GM12878 (cell line): Measurements from ENCODE around the gene TPI1. TPM values are rescaled to one million over a fixed set of nuclear protein-coding genes. Genes with fewer than 3 reads are reported as not detected.

Experiments
- ATF7 ChIP-seq: fragments of 450-650 bp; IDR thresholded peaks from 2 replicates; pipeline ENCODE4 v1.6.1; 2016; ENCODE audit warnings: low read depth, mild to moderate bottlenecking
- BMI1 ChIP-seq: fragments of 450-650 bp; IDR thresholded peaks from 2 replicates; pipeline ENCODE4 v1.6.1; 2016; ENCODE audit warnings: mild to moderate bottlenecking, moderate library complexity, borderline replicate concordance
- POLR2AphosphoS2 ChIP-seq: IDR thresholded peaks from 2 replicates; pipeline ENCODE4 v1.6.1; 2011; ENCODE audit warnings: low read depth, mild to moderate bottlenecking, low read length, improper control_type of control experiment, moderate library complexity
- polyA plus RNA-seq, 11 experiments: library from polyadenylated mRNA; depleted of rRNA in 4 of 11; unstranded in 6 of 11; stranded (reverse) in 5 of 11; fragments of >200 nt; fragmentation: Nextera tagmentation in 4 of 11; fragmentation: Illumina TruSeq in 1 of 11; extraction: Ambion mirVana in 4 of 11; extraction: Trizol in 1 of 11; gene quantifications; 1 replicate in 1 of 11; 2 replicates in 10 of 11; pipeline versions ENCODE4 v1.2.1 to v1.2.3, GENCODE V29; 2011 to 2016; ENCODE audit warnings: inconsistent platforms in 2 of 11, missing spikeins in 2 of 11, low read depth in 1 of 11
- total RNA-seq, 4 experiments: library from RNA; depleted of rRNA in 3 of 4; stranded (reverse); fragments of >200 nt in 3 of 4; fragmentation: Illumina TruSeq in 1 of 4; extraction: Trizol in 1 of 4; gene quantifications; 2 replicates each; pipeline versions ENCODE4 v1.2.1 to v1.2.3, GENCODE V29; 2013 to 2021
- TF ChIP-seq, protein P1 (sequence below): fragments of 450-650 bp; IDR thresholded peaks from 2 replicates; pipeline ENCODE4 v1.6.1; 2017; ENCODE audit warnings: mild to moderate bottlenecking, moderate library complexity
- TF ChIP-seq, protein P2 (sequence below): fragments of 450-650 bp; formaldehyde crosslinking; IDR thresholded peaks from 2 replicates; pipeline ENCODE4 v1.4.0; 2020; ENCODE audit warnings: mild to moderate bottlenecking, moderate library complexity
- TF ChIP-seq, protein P3 (sequence below): IDR thresholded peaks from 2 replicates; pipeline ENCODE4 v1.6.1; 2012; ENCODE audit warnings: low read depth, low read length, improper control_type of control experiment

TPI1 gene
- total and polyA plus RNA-seq, 10 of the 15 experiments (the other 5 are each of a cell fraction or from before 2014, with no cell fraction given), result 916 to 7,349 (median 1,677) TPM

DNA sequence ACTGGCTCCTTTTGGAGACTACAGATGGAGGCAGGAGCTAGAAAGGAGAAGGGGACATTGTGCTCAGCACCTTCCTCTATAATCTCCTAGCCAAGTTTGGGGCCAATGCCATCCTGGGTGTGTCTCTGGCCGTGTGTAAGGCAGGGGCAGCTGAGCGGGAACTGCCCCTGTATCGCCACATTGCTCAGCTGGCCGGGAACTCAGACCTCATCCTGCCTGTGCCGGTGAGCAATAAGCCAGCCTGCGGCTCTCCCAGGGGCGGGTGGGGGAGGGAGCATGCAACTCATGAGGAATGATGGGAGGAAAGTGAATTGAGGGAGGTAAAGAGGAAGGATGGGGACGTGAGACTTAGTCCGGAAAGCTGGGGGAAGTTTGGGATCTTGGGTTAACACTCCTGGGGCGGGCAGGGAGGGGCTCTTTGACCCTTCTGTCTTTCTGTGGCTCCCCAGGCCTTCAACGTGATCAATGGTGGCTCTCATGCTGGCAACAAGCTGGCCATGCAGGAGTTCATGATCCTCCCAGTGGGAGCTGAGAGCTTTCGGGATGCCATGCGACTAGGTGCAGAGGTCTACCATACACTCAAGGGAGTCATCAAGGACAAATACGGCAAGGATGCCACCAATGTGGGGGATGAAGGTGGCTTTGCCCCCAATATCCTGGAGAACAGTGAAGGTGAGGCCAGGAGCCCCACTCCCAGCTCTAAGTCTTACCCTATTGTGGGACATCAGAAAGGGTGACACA lies 50.3 kb downstream of the TPI1 start (continued):
- TF ChIP-seq, protein P1, sequence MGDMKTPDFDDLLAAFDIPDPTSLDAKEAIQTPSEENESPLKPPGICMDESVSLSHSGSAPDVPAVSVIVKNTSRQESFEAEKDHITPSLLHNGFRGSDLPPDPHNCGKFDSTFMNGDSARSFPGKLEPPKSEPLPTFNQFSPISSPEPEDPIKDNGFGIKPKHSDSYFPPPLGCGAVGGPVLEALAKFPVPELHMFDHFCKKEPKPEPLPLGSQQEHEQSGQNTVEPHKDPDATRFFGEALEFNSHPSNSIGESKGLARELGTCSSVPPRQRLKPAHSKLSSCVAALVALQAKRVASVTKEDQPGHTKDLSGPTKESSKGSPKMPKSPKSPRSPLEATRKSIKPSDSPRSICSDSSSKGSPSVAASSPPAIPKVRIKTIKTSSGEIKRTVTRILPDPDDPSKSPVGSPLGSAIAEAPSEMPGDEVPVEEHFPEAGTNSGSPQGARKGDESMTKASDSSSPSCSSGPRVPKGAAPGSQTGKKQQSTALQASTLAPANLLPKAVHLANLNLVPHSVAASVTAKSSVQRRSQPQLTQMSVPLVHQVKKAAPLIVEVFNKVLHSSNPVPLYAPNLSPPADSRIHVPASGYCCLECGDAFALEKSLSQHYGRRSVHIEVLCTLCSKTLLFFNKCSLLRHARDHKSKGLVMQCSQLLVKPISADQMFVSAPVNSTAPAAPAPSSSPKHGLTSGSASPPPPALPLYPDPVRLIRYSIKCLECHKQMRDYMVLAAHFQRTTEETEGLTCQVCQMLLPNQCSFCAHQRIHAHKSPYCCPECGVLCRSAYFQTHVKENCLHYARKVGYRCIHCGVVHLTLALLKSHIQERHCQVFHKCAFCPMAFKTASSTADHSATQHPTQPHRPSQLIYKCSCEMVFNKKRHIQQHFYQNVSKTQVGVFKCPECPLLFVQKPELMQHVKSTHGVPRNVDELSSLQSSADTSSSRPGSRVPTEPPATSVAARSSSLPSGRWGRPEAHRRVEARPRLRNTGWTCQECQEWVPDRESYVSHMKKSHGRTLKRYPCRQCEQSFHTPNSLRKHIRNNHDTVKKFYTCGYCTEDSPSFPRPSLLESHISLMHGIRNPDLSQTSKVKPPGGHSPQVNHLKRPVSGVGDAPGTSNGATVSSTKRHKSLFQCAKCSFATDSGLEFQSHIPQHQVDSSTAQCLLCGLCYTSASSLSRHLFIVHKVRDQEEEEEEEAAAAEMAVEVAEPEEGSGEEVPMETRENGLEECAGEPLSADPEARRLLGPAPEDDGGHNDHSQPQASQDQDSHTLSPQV, result no peak
- TF ChIP-seq, protein P2, sequence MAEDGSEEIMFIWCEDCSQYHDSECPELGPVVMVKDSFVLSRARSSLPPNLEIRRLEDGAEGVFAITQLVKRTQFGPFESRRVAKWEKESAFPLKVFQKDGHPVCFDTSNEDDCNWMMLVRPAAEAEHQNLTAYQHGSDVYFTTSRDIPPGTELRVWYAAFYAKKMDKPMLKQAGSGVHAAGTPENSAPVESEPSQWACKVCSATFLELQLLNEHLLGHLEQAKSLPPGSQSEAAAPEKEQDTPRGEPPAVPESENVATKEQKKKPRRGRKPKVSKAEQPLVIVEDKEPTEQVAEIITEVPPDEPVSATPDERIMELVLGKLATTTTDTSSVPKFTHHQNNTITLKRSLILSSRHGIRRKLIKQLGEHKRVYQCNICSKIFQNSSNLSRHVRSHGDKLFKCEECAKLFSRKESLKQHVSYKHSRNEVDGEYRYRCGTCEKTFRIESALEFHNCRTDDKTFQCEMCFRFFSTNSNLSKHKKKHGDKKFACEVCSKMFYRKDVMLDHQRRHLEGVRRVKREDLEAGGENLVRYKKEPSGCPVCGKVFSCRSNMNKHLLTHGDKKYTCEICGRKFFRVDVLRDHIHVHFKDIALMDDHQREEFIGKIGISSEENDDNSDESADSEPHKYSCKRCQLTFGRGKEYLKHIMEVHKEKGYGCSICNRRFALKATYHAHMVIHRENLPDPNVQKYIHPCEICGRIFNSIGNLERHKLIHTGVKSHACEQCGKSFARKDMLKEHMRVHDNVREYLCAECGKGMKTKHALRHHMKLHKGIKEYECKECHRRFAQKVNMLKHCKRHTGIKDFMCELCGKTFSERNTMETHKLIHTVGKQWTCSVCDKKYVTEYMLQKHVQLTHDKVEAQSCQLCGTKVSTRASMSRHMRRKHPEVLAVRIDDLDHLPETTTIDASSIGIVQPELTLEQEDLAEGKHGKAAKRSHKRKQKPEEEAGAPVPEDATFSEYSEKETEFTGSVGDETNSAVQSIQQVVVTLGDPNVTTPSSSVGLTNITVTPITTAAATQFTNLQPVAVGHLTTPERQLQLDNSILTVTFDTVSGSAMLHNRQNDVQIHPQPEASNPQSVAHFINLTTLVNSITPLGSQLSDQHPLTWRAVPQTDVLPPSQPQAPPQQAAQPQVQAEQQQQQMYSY, result no peak
- TF ChIP-seq, protein P3, sequence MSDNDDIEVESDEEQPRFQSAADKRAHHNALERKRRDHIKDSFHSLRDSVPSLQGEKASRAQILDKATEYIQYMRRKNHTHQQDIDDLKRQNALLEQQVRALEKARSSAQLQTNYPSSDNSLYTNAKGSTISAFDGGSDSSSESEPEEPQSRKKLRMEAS, result no peak
- TF ChIP-seq BMI1 (no peak), ATF7 (no peak), POLR2AphosphoS2 (no peak)
- TF ChIP-seq, all 136 proteins: peak for 0
